Erythroblast (primary cell): ENCODE data around the gene DLEC1.

ENCODE experiments used
- GATA1 ChIP-seq: IDR thresholded peaks from 2 replicates; pipeline ENCODE4 v1.6.1; 2011; ENCODE audit warnings: low read depth, mild to moderate bottlenecking, control low read depth, low read length, moderate library complexity
- POLR2A ChIP-seq: IDR thresholded peaks from 2 replicates; pipeline ENCODE4 v1.6.1; 2011; ENCODE audit warnings: mild to moderate bottlenecking, low read length

DNA sequence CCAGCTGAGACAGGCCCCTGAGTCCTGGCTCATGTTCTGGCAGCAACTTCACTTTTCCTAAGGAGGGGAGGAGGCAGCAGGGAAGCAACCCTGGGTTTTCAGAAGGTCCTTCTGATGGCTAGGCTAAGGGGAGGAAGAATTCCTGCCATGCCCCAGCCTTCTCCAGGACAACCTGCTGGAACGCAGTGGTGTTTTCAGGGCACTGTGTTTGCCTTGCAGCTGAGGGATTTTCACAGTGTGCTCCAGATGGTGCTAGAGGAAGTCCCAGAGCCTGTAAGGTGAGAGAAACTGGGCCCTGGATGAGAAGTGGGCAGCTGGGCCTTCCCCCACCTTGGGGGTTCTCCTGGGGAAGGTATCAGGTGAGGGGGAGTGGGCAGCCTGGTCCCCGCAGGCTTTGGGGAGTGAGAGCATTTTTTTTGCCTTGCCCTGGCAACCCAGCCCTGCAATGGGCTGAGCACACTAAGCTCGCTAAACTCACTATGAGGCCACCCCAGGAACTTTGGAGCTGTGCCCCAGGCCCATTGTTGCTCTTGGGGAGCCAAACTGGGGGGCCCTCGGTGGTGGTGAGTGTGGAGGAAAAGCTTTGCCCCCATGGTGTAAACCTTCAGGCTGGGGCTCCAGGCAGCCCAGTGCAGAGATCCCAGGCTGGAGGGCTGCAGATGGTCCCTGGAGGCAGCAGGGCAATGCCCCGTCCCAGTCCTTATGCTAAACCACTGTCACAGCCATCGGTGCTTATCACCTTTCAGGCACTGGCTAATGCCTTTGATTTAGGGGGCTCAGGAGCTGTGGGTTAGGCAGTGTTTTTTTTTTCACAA, 56.9 kb downstream of the DLEC1 start:
- TF ChIP-seq POLR2A (no peak), GATA1 (no peak)
